ENCODE data around the gene RANBP17.

The RANBP17 gene

DNA sequence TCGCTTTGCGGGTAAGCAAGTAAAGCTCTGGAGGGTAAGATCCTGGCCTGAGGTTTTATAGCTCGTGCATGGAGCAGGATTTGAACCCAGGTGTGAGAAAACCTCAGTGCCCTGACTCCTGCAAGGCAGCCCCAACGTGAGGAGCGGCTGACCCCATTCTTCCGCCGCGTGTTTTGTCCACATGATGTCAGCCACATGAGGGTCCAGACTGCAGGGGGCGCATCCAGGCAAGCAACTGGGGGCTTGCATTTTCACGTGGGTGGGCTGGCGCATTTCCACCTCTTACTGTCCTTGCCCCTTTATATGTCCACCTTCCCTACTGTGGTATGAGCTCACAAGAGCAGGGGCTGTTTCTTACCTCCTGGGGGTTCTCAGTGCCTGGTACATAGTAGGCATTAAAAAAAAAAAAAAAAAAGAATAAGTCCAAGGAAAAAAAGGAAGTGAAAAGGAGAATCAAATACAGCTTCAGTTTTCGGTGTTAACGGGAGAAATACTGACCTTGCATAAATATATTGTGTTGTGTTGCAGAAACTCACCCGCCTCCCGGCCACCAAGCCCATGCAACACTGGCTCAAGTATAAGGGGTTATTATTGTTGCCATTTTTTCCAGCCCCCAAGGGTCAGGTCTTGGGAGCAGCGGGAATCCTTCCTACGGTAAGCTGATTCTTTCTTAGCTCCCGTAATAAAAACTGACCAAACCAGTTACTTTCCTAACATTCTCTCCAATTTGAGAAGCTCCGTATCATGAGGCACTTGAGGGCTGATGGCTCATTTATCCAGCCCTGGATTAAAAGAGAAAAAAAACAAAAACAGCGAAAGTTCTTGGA is 462.2 kb downstream of the RANBP17 start:
- no peak for DNase-seq

DNA sequence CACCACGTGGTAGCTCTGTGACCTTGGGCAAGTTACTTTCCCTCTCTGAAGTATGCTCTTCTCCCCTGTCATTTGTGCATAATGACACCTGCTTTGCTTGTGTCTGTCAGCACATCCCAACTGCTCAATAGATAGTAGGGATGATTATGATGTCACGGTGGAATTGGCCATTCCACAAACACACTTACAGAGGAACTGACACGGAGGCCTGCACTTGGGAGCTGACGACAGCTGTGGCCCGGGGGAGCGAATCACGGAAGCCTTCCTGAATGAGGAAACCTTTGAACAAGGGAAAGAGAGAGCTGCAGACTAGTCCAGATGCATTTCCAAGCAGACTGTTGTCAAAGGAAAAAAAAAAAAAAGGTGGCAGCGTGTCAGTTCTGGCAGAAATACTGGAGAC is 468.2 kb downstream of the RANBP17 start:
- DNase-seq, result no peak

DNA sequence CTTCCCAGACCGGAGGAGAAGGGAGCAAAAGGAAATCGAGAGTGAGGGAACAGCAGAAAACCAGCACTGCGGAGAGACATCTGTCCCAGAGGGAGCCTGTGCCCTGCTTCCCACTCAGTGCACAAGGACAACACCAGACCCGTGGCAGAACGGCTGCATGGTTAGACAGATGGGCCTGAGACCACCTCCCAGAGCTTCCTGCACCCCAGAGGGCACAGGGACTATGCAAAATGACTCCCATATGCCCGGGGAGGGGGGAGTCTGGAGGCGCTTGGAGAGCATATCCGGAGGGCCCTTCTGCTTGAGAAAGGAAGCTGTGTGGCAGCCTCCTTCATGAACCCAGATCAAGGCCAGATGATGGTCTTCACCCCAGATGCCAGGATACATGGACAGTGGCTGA is 473.8 kb downstream of the RANBP17 start:
- DNase-seq, result no peak

DNA sequence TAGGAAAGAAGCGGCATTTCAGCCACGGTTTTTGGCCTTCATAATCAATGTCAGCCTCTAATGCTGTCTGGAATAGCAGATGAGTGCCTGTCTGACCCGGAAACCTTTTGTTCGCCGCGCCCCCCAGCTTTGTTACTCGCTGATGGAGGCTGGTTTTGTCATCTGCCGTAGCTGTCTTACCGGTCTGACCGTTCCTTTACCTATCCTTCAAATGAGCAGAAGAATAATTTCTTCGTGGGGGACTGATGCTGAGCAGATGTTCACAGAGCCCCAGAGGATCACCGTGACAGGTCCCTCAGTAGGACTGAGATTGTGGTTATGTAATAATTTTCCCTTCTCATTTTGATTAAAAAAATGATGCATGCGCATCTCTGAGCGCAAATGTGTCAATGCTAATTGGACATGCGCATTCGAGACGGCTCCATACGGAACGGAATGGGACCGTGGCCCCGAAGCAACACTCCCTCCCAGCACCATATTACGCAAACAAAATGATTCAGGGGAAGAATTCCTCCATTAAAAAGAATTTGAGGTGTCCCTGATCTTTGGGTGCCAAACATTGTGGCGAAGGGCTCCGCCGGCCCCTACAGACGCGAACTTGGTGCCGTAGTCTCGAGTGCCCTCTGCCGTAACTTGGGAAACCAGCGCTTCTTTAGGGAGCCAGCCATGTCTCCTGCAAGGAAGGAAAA is 474.8 kb downstream of the RANBP17 start:
- peak; percentile 71 for DNase-seq

DNA sequence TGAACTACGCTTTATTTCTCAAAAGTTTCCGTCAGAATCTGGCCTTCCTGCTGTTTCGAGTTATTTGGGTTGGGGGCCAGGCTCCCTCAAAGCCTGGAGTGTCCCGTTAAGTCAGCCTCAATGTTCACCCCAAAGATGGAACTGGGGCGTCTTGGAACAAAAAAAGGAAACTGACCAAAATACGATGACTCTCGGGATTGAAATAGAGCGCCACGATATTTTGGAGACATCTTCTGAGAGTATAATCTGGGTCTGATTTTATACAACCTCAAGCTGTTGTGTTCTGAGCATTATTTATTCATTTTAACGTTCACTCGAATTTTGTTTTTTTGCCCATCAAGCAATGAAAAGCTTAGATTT is 475.4 kb downstream of the RANBP17 start:
- no peak for DNase-seq

DNA sequence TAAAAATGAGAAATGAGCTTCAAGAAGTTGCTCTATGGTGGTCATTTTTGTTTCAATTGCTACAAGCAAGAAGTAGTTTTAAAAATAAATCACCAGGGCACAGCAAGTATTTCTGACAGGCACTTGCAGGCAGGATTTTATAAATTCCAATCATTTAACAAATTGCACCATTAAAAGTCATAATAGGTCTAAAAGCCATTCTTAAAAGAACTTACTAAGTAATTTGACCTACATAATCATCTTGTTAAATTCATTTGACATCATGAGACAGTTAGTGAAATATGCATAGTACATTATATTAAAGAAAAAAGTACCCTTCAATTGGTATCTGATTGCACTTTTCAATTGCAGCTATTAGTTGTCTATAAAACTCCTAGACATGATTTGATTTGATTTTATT is 478.2 kb downstream of the RANBP17 start:
- no peak for DNase-seq

DNA sequence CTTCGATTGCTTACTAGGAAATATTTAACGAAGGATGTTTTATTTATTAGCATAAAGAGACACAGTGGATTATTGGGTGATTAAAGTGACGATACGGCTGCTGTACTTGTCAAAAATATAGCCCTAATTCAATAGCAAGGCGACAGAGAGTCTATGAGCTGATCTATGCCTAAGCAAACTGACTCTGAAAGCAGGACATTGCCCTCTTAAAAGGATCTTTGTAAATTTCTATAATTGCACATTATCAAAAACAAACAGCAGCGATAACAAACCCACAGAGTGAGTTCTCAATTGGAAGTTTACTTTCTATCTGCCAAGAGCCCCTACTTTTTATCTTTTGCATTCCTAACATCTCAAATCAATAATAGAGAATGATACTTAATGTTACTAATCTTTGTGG is 478.7 kb downstream of the RANBP17 start:
- no peak for DNase-seq

DNA sequence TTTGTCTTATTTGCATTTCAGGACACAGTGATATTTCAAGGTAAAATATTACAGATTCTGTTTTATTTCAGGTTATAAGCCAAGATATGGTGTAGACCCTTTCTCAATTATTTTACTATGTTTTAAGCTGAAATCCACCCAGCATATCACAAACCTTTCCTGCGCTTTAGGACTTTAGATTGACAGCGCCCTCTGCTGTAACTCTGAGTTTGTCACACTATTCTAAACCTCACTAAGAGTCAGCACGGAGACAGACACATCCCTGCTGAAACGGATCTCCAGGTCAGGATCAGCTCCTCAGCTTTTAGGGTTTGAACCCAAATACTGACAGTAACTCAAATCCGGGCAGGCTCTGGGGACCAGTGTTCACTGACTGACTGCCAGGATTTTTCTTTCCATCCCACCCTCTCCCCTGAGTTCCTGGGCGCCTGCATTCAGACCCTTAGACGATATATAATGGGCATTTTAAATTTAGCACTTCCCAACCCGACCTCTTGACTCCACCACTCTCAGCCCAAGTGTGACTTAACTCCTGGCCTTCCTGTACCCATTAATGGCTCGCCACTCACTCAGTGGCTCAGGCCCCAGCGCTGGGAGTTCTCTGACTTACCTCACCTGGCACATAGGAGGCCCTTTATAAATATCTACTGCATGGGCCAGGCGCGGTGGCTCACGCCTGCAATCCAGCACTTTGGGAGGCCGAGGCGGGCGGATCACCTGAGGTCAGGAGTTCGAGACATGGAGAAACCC is 480.7 kb downstream of the RANBP17 start:
- DNase-seq, result peak; percentile 67

DNA sequence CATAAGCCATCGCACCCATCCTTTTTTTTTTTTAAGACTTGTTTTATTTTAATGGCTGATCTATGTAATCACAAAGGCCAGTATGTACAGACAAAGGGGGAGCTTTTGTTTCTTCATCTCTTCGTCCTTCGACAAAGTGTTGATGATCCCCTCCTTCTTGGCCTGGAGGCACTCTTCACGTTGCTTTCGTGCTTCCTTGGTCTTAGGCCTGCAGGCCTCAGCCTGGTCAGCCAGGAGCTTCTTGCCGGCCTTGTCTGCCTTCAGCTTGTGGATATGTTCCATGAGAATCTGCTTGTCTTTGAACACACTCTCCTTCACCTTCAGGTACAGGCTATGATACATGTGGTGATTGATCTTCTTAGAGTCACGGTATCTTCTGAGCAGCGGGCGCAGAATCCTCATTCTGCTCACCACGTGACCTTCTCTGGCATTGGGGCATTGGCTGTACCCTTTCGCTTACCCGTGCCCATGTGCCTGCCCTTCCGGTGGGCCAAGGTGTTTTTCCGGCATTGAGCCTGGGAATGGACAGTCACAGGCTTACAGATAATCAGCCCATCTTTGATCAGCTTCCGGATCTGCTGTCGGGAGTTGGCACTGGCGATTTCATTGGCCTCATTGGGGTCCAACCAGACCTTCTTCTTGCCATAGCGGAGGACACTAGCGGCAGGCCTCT is 483.3 kb downstream of the RANBP17 start:
- no peak for DNase-seq

All from EL (cell line).